Measurements from ENCODE around the gene ABCC4. TPM values are rescaled to one million over a fixed set of nuclear protein-coding genes. Genes with fewer than 3 reads are reported as not detected.

The ABCC4 gene
- total and polyA plus RNA-seq, 4 donors: 0.74 to 22.5 (median 2.0) TPM

DNA sequence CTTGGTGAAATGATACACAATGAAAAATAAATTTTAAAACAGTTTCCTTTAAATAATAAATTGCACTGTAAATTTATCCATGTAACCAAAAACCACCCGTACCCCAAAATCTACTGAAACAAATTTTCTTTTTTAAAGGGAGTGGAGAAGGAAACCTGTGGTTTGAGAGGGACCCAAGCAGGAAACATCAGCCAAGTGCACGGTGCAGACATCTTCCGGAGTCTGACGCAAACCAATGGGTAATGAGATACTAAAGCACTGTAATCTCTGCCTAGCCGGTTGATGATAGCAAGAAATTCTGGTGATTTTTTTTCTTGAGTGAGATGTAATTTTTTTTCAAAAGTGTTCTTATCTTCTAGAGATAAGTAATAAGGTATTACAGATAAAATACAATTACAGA lies 115.4 kb downstream of the ABCC4 start:
- H3K27ac ChIP-seq (ENCODE audit: low read depth in 1 of 2, low read length in 2 of 2): no peak overlapping the region
- peaks cover 0 to 5% (median 0%) of the 10 kb centered on the region in 4 donors for H3K4me1 ChIP-seq (ENCODE audit: control insufficient read depth in 4 of 4, insufficient read depth in 4 of 4, low read length in 3 of 4)
- H3K4me3 ChIP-seq (ENCODE audit: low read depth in 1 of 3, low read length in 3 of 3): no peak overlapping the region
- H3K9me3 ChIP-seq (ENCODE audit: control insufficient read depth in 4 of 4, low read length in 3 of 4): no peaks in the 10 kb centered on the region
- WGBS: 71% methylated on average over 5 of the region's 5 CpGs
- no peaks in the 10 kb centered on the region for H3K27me3 ChIP-seq (ENCODE audit: control insufficient read depth in 4 of 4, insufficient read depth in 4 of 4, low read length in 3 of 4)
- no peaks in the 10 kb centered on the region for H3K36me3 ChIP-seq (ENCODE audit: control insufficient read depth in 4 of 4, insufficient read depth in 3 of 4, low read depth in 1 of 4, low read length in 3 of 4)
- H3K9ac ChIP-seq (ENCODE audit: low read depth in 1 of 2, low read length in 2 of 2): no peak overlapping the region
- TF ChIP-seq RXRA (IDR thresholded peaks at IDR 0.05) (no peak), TAF1 (conservative IDR thresholded peaks at IDR 0.05) (no peak), YY1 (IDR thresholded peaks at IDR 0.05) (no peak), EGR1 (IDR thresholded peaks at IDR 0.05; ENCODE audit: low read depth in 2 of 2) (no peak), FOXA2 (IDR thresholded peaks at IDR 0.05) (no peak), NR2F2 (IDR thresholded peaks at IDR 0.05) (no peak), RAD21 (IDR thresholded peaks at IDR 0.05) (no peak), FOXA1 (IDR thresholded peaks at IDR 0.05) (no peak), HNF4G (IDR thresholded peaks at IDR 0.05) (no peak), HNF4A (conservative IDR thresholded peaks at IDR 0.05) (no peak), GABPA (IDR thresholded peaks at IDR 0.05 in 1 of 2, conservative IDR thresholded peaks at IDR 0.05 in 1 of 2) (no peak), SP1 (IDR thresholded peaks at IDR 0.05) (no peak)
- TF ChIP-seq, protein P1, sequence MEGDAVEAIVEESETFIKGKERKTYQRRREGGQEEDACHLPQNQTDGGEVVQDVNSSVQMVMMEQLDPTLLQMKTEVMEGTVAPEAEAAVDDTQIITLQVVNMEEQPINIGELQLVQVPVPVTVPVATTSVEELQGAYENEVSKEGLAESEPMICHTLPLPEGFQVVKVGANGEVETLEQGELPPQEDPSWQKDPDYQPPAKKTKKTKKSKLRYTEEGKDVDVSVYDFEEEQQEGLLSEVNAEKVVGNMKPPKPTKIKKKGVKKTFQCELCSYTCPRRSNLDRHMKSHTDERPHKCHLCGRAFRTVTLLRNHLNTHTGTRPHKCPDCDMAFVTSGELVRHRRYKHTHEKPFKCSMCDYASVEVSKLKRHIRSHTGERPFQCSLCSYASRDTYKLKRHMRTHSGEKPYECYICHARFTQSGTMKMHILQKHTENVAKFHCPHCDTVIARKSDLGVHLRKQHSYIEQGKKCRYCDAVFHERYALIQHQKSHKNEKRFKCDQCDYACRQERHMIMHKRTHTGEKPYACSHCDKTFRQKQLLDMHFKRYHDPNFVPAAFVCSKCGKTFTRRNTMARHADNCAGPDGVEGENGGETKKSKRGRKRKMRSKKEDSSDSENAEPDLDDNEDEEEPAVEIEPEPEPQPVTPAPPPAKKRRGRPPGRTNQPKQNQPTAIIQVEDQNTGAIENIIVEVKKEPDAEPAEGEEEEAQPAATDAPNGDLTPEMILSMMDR (IDR thresholded peaks at IDR 0.05; ENCODE audit: low read depth, low read length, missing input control): no peak
- TF ChIP-seq, protein P2, sequence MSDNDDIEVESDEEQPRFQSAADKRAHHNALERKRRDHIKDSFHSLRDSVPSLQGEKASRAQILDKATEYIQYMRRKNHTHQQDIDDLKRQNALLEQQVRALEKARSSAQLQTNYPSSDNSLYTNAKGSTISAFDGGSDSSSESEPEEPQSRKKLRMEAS (IDR thresholded peaks at IDR 0.05): no peak
- TF ChIP-seq, protein P3, sequence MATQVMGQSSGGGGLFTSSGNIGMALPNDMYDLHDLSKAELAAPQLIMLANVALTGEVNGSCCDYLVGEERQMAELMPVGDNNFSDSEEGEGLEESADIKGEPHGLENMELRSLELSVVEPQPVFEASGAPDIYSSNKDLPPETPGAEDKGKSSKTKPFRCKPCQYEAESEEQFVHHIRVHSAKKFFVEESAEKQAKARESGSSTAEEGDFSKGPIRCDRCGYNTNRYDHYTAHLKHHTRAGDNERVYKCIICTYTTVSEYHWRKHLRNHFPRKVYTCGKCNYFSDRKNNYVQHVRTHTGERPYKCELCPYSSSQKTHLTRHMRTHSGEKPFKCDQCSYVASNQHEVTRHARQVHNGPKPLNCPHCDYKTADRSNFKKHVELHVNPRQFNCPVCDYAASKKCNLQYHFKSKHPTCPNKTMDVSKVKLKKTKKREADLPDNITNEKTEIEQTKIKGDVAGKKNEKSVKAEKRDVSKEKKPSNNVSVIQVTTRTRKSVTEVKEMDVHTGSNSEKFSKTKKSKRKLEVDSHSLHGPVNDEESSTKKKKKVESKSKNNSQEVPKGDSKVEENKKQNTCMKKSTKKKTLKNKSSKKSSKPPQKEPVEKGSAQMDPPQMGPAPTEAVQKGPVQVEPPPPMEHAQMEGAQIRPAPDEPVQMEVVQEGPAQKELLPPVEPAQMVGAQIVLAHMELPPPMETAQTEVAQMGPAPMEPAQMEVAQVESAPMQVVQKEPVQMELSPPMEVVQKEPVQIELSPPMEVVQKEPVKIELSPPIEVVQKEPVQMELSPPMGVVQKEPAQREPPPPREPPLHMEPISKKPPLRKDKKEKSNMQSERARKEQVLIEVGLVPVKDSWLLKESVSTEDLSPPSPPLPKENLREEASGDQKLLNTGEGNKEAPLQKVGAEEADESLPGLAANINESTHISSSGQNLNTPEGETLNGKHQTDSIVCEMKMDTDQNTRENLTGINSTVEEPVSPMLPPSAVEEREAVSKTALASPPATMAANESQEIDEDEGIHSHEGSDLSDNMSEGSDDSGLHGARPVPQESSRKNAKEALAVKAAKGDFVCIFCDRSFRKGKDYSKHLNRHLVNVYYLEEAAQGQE (IDR thresholded peaks at IDR 0.05): no peak
- TF ChIP-seq, protein P4, sequence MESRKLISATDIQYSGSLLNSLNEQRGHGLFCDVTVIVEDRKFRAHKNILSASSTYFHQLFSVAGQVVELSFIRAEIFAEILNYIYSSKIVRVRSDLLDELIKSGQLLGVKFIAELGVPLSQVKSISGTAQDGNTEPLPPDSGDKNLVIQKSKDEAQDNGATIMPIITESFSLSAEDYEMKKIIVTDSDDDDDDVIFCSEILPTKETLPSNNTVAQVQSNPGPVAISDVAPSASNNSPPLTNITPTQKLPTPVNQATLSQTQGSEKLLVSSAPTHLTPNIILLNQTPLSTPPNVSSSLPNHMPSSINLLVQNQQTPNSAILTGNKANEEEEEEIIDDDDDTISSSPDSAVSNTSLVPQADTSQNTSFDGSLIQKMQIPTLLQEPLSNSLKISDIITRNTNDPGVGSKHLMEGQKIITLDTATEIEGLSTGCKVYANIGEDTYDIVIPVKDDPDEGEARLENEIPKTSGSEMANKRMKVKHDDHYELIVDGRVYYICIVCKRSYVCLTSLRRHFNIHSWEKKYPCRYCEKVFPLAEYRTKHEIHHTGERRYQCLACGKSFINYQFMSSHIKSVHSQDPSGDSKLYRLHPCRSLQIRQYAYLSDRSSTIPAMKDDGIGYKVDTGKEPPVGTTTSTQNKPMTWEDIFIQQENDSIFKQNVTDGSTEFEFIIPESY (IDR thresholded peaks at IDR 0.05): no peak
- TF ChIP-seq, protein P5, sequence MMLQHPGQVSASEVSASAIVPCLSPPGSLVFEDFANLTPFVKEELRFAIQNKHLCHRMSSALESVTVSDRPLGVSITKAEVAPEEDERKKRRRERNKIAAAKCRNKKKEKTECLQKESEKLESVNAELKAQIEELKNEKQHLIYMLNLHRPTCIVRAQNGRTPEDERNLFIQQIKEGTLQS (IDR thresholded peaks at IDR 0.05): no peak
- no peak for DNase-seq (ENCODE audit: low spot score)
